Left ventricle myocardium inferior (tissue), 1 donor: Measurements from ENCODE around the gene ERC1. TPM values are rescaled to one million over a fixed set of nuclear protein-coding genes. Genes with fewer than 3 reads are reported as not detected.

Source experiments
- DNase-seq: peaks from one replicate; pipeline ENCODE4 v3.0.0-alpha.2; 2020
- H3K27ac ChIP-seq: fragments of 200-600 bp; replicated peaks from 2 replicates; pipeline ENCODE4 v1.8.0; 2021
- H3K27me3 ChIP-seq: fragments of 200-600 bp; 2 replicates; pipeline ENCODE4 v1.8.0; 2021; ENCODE audit warnings: low read depth
- H3K36me3 ChIP-seq: fragments of 200-600 bp; 2 replicates; pipeline ENCODE4 v1.8.0; 2021
- H3K4me1 ChIP-seq: fragments of 200-600 bp; 2 replicates; pipeline ENCODE4 v1.8.0; 2021
- H3K4me3 ChIP-seq: fragments of 200-600 bp; 2 replicates; pipeline ENCODE4 v1.8.0; 2021; ENCODE audit warnings: mild to moderate bottlenecking, moderate library complexity
- H3K9me3 ChIP-seq: fragments of 200-600 bp; replicated peaks from 2 replicates; pipeline ENCODE4 v1.8.0; 2021
- CTCF ChIP-seq: fragments of 200-600 bp; IDR thresholded peaks from 2 replicates; pipeline ENCODE4 v1.8.0; 2021; ENCODE audit warnings: antibody characterized with exemption, mild to moderate bottlenecking, borderline replicate concordance
- intact Hi-C: fragments of 100-400 bp; cut with micrococcal nuclease; formaldehyde crosslinking; loops from one replicate; pipeline ENCODE4 v1.11.0; 2022
- total RNA-seq: library from RNA; stranded (reverse); fragmentation: NEBNext Ultra II Directional; extraction: Animal tissue kit (Norgen Biotek cat#: 25700); gene quantifications from one replicate; pipeline ENCODE4 v1.2.1, GENCODE V29; 2021
- donor health status: DM: no; HTN: yes; CAD: no; lungs with severe emphysema.

Gene ERC1
- total RNA-seq, 1 donor from 2014 or later, result 50.8 TPM

GRCh38 chr12:1533602-1534304, 542.7 kb downstream of the ERC1 start:
- TF ChIP-seq CTCF, result no peak
- H3K4me1 ChIP-seq, result peaks cover 17% of the 10 kb centered on the region
- H3K4me3 ChIP-seq, result no peak overlapping the region
- no peak for DNase-seq
- peaks cover 73% of the 10 kb centered on the region for H3K27me3 ChIP-seq
- H3K9me3 ChIP-seq, result no peaks in the 10 kb centered on the region
- no peaks in the 10 kb centered on the region for H3K36me3 ChIP-seq
- H3K27ac ChIP-seq, result no peak overlapping the region
- intact Hi-C loops, result no loop called here

GRCh38 chr12:1534748-1535147, 543.7 kb downstream of the ERC1 start:
- intact Hi-C loops, result no loop called here
- Histone ChIP-seq H3K36me3 (no peaks in the 10 kb centered on the region), H3K27me3 (peaks cover 72% of the 10 kb centered on the region), H3K9me3 (no peaks in the 10 kb centered on the region), H3K4me3 (no peak overlapping the region), H3K27ac (no peak overlapping the region), H3K4me1 (peaks cover 13% of the 10 kb centered on the region)
- no peak for TF ChIP-seq CTCF
- no peak for DNase-seq

- H3K27me3 ChIP-seq, result peaks cover 54% of the 10 kb centered on the region
- DNase-seq, result no peak
- intact Hi-C loops, result no loop called here
- no peak overlapping the region for H3K4me3 ChIP-seq
- no peaks in the 10 kb centered on the region for H3K36me3 ChIP-seq
- H3K27ac ChIP-seq, result no peak overlapping the region
- H3K4me1 ChIP-seq, result peaks cover 2% of the 10 kb centered on the region
- TF ChIP-seq CTCF, result no peak
- H3K9me3 ChIP-seq, result no peaks in the 10 kb centered on the region
These were observed 545.8 kb downstream of the ERC1 start for GRCh38 chr12:1536817-1537216.

- Histone ChIP-seq H3K9me3 (peaks cover 10% of the 10 kb centered on the region), H3K4me1 (no peaks in the 10 kb centered on the region), H3K36me3 (no peaks in the 10 kb centered on the region), H3K4me3 (no peak overlapping the region), H3K27me3 (peaks cover 40% of the 10 kb centered on the region), H3K27ac (no peak overlapping the region)
- no peak for TF ChIP-seq CTCF
- intact Hi-C loops, result no loop called here
- DNase-seq, result no peak
These were observed 548.1 kb downstream of the ERC1 start for GRCh38 chr12:1539135-1539534.

GRCh38 chr12:1540690-1541089, 549.7 kb downstream of the ERC1 start:
- H3K4me1 ChIP-seq, result no peaks in the 10 kb centered on the region
- no peak for TF ChIP-seq CTCF
- no peaks in the 10 kb centered on the region for H3K36me3 ChIP-seq
- H3K9me3 ChIP-seq, result peaks cover 11% of the 10 kb centered on the region
- no peak for DNase-seq
- H3K27ac ChIP-seq, result no peak overlapping the region
- peaks cover 33% of the 10 kb centered on the region for H3K27me3 ChIP-seq
- H3K4me3 ChIP-seq, result no peak overlapping the region
- intact Hi-C loops, result no loop called here
